Frontal cortex (tissue), 4 donors: ENCODE measurements around the gene HBQ1. TPM values are rescaled to one million over a fixed set of nuclear protein-coding genes. Genes with fewer than 3 reads are reported as not detected.
"Not testable (repeated sequence)": the region's sequence is repeated elsewhere in the genome, so short reads cannot be mapped to it uniquely, and the experiment has no call there.

Source experiments
- DNase-seq, 2 donors: peaks; one replicate each; pipeline ENCODE4 v3.0.0; 2012; ENCODE audit warnings: low spot score in 2 of 2
- FAIRE-seq: peaks from 2 replicates; lab custom pipeline; 2012; peaks lifted over from hg19 to GRCh38; lab: Jason Lieb, UNC
- small RNA-seq: library from RNA; depleted of rRNA; stranded (forward); fragments of <200 nt; gene quantifications from one replicate; pipeline ENCODE3, GENCODE V24; 2014
- total RNA-seq: library from RNA; depleted of rRNA; stranded (reverse); fragments of >200 nt; gene quantifications from one replicate; pipeline ENCODE4 v1.2.3, GENCODE V29; 2014
- donor health status: control.
- donor health status: control.
- donor health status: control.

The HBQ1 gene
- total RNA-seq, 1 donor from 2014 or later = 6.9 TPM

GRCh38 chr16:192686-193085 lies 12.4 kb downstream of the HBQ1 start:
- DNase-seq = no peak
- no peak for FAIRE-seq

GRCh38 chr16:193441-193840 lies 13.2 kb downstream of the HBQ1 start:
- no peak for DNase-seq
- FAIRE-seq = no peak

DNA sequence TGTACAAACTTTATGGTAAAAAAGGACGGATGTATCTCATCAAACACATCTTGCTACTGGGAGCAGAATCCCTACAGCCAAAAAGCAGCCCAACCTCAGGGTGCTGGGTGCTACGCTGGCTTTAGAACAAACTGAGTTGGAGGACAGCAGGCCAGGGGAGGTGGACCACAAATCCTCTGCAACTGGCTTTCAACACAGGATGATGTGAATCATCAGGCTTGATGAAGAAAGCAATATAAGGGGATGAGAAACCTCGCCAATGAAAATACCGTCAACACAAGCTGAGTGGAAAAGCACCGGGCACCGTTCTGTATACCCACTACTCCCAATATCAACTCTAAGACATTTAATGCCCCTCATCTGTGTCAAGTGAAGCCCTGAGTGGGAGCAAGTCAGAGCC lies 14.3 kb downstream of the HBQ1 start:
- no peak for FAIRE-seq

GRCh38 chr16:200388-200787 lies 20.1 kb downstream of the HBQ1 start:
- no peak for DNase-seq
- FAIRE-seq = no peak

More for the DNA sequence above, 14.3 kb downstream of the HBQ1 start:
- DNase-seq = no peak

DNA sequence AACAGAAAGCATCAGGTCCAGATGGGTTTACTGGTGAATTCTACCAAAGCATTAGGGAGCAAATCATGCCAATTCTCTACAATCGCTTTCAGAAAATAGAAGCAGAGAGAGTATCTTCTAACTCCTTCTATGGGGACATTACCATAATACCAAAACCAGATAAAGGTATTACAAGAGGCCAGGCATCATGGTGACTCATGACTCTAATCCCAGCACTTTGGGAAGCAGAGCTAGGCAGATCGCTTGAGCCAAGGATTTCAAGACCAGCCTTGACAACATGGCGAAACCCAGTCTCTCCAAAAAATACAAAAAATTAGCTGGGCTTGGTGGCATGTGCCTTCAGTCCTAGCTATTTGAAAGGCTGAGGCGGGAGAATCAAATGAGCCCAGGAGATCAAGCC lies 23.0 kb downstream of the HBQ1 start:
- FAIRE-seq = no peak

GRCh38 chr16:204046-204445 lies 23.8 kb downstream of the HBQ1 start:
- not testable (repeated sequence) for DNase-seq, FAIRE-seq

More for the DNA sequence above, 23.0 kb downstream of the HBQ1 start:
- no peak for DNase-seq

DNA sequence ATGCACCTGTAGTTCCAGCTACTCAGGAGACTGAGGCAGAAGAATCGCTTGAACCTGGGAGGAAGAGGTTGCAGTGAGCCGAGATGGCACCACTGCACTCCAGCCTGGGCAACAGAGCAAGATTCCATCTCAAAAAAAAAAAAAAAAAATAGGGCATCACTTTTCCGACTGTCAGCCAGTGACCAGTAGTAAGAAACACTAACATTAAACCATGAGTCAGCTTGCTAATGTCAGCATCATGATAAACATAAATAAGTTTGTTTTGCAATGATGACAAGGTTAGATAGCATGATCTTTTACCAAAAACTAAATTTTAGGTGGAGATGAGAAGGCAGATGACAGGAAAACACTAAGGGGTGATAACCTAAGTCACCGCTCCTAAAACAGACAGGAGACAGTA lies 29.1 kb downstream of the HBQ1 start:
- DNase-seq, FAIRE-seq: not testable (repeated sequence)

- not testable (repeated sequence) for DNase-seq, FAIRE-seq
Measured at GRCh38 chr16:211631-212180, 31.4 kb downstream of the HBQ1 start.

- no peak for DNase-seq
Measured at GRCh38 chr16:212999-213398, 32.7 kb downstream of the HBQ1 start.

DNA sequence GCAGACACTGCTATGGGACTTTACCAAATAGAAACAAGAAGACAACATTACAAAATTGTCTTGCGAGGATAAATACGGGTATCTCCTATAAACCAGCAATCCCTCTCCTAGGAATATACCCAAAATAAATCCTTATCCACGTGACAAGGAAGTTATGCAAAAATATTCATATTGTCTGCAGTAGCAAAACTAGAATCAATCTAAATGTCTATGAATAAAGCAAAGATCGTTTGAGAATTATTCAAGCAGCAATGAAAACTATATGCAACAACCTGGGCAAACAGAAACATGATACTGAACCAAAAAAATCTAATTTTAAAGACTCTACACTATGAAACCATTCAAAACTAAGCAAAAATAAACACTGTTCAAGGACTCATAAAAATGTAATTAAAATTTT lies 39.8 kb downstream of the HBQ1 start:
- no peak for DNase-seq
- no peak for FAIRE-seq

More at GRCh38 chr16:212999-213398, 32.7 kb downstream of the HBQ1 start:
- no peak for FAIRE-seq

GRCh38 chr16:228151-228851 lies 48.0 kb downstream of the HBQ1 start:
- DNase-seq (no peak), FAIRE-seq (no peak)

GRCh38 chr16:228852-229730 lies 48.8 kb downstream of the HBQ1 start, which contains the start of gene LUC7L:
LUC7L (minus strand) TSS chr16:229449; CDS start chr16:229339, 110 bp downstream.
- FAIRE-seq (no peak), DNase-seq (peak; percentile 89 to 92)

GRCh38 chr16:229731-230281 lies 49.5 kb downstream of the HBQ1 start:
- FAIRE-seq (no peak), DNase-seq (no peak)

- not testable (repeated sequence) for DNase-seq, FAIRE-seq
Measured at GRCh38 chr16:230351-230750, 50.1 kb downstream of the HBQ1 start.

Small RNAs within 50 kb of the gene (small RNA-seq; reads per million reads assigned to genes)
- gene RF00019 = not detected

Other genes starting within 250 kb of the HBQ1 start
- gene POLR3K, start 126.9 kb upstream of the HBQ1 start, total RNA-seq = 4.9 TPM
- gene SNRNP25, start 126.6 kb upstream of the HBQ1 start, total RNA-seq = 14.3 TPM
- gene RHBDF1, start 107.8 kb upstream of the HBQ1 start, total RNA-seq = 1.6 TPM
- 48.9 TPM for gene MPG, start 102.2 kb upstream of the HBQ1 start, total RNA-seq
- gene NPRL3, start 41.8 kb upstream of the HBQ1 start, total RNA-seq = 8.2 TPM
- not detected for gene HBZ, start 27.8 kb upstream of the HBQ1 start, total RNA-seq
- 29.3 TPM for gene HBM, start 14.5 kb upstream of the HBQ1 start, total RNA-seq
- 823 TPM for gene HBA2, start 7.6 kb upstream of the HBQ1 start, total RNA-seq
- gene HBA1, start 3.8 kb upstream of the HBQ1 start, total RNA-seq = 371 TPM
- gene LUC7L, start 49.0 kb downstream of the HBQ1 start, total RNA-seq = 75.0 TPM
- gene FAM234A, start 54.4 kb downstream of the HBQ1 start, total RNA-seq = 17.1 TPM
- gene RGS11, start 95.5 kb downstream of the HBQ1 start, total RNA-seq = 6.5 TPM
- 51.4 TPM for gene ARHGDIG, start 100.1 kb downstream of the HBQ1 start, total RNA-seq
- 11.4 TPM for gene PDIA2, start 102.7 kb downstream of the HBQ1 start, total RNA-seq
- 24.5 TPM for gene AXIN1, start 172.3 kb downstream of the HBQ1 start, total RNA-seq
- gene MRPL28, start 190.1 kb downstream of the HBQ1 start, total RNA-seq = 44.8 TPM
- 18.8 TPM for gene PGAP6, start 201.5 kb downstream of the HBQ1 start, total RNA-seq
- 12.6 TPM for gene NME4, start 216.7 kb downstream of the HBQ1 start, total RNA-seq
- 7.7 TPM for gene DECR2, start 221.4 kb downstream of the HBQ1 start, total RNA-seq
- gene RAB11FIP3, start 245.2 kb downstream of the HBQ1 start, total RNA-seq = 26.5 TPM